Measurements from ENCODE around the gene ARL4A. TPM values are rescaled to one million over a fixed set of nuclear protein-coding genes. Genes with fewer than 3 reads are reported as not detected.
A peak's percentile ranks its signal among the peaks of the same experiment; 100 is the strongest.
"Not testable (repeated sequence)": the region's sequence is repeated elsewhere in the genome, so short reads cannot be mapped to it uniquely, and the experiment has no call there.

The ARL4A gene
- total RNA-seq, 1 donor from 2014 or later = 22.8 TPM

GRCh38 chr7:12683678-12684585, 3.5 kb upstream of the ARL4A start:
- H3K27me3 ChIP-seq (ENCODE audit: control insufficient read depth, insufficient read depth, low read length) = no peaks in the 10 kb centered on the region
- no peaks in the 10 kb centered on the region for H3K36me3 ChIP-seq (ENCODE audit: control insufficient read depth, insufficient read depth, low read length)
- H3K4me3 ChIP-seq (ENCODE audit: low read depth, low read length) = no peak overlapping the region
- TF ChIP-seq CTCF (IDR thresholded peaks at IDR 0.05; ENCODE audit: insufficient read depth, low read length, poor library complexity, severe bottlenecking) = peak; percentile 14
- DNase-seq (ENCODE audit: low read depth) = no peak

- H3K4me3 ChIP-seq (ENCODE audit: low read depth, low read length) = no peak overlapping the region
- no peak for TF ChIP-seq CTCF (IDR thresholded peaks at IDR 0.05; ENCODE audit: insufficient read depth, low read length, poor library complexity, severe bottlenecking)
- DNase-seq (ENCODE audit: low read depth) = no peak
- H3K36me3 ChIP-seq (ENCODE audit: control insufficient read depth, insufficient read depth, low read length) = no peaks in the 10 kb centered on the region
- H3K27me3 ChIP-seq (ENCODE audit: control insufficient read depth, insufficient read depth, low read length) = no peaks in the 10 kb centered on the region
Measured at GRCh38 chr7:12684733-12685132, 2.7 kb upstream of the ARL4A start.

GRCh38 chr7:12685550-12685949, 1.9 kb upstream of the ARL4A start:
- DNase-seq (ENCODE audit: low read depth) = no peak
- TF ChIP-seq CTCF (IDR thresholded peaks at IDR 0.05; ENCODE audit: insufficient read depth, low read length, poor library complexity, severe bottlenecking) = peak; percentile 40
- H3K27me3 ChIP-seq (ENCODE audit: control insufficient read depth, insufficient read depth, low read length) = no peaks in the 10 kb centered on the region
- H3K36me3 ChIP-seq (ENCODE audit: control insufficient read depth, insufficient read depth, low read length) = no peaks in the 10 kb centered on the region
- no peak overlapping the region for H3K4me3 ChIP-seq (ENCODE audit: low read depth, low read length)

- Histone ChIP-seq H3K27me3 (ENCODE audit: control insufficient read depth, insufficient read depth, low read length) (no peaks in the 10 kb centered on the region), H3K36me3 (ENCODE audit: control insufficient read depth, insufficient read depth, low read length) (no peaks in the 10 kb centered on the region), H3K4me3 (ENCODE audit: low read depth, low read length) (peak overlapping the region; percentile 97)
- peak; percentile 69 for DNase-seq (ENCODE audit: low read depth)
- peak; percentile 46 for TF ChIP-seq CTCF (IDR thresholded peaks at IDR 0.05; ENCODE audit: insufficient read depth, low read length, poor library complexity, severe bottlenecking)
Measured at GRCh38 chr7:12686234-12686890, 1.1 kb upstream of the ARL4A start.

- H3K36me3 ChIP-seq (ENCODE audit: control insufficient read depth, insufficient read depth, low read length) = no peaks in the 10 kb centered on the region
- TF ChIP-seq CTCF (IDR thresholded peaks at IDR 0.05; ENCODE audit: insufficient read depth, low read length, poor library complexity, severe bottlenecking) = no peak
- no peaks in the 10 kb centered on the region for H3K27me3 ChIP-seq (ENCODE audit: control insufficient read depth, insufficient read depth, low read length)
- peak overlapping the region; percentile 97 for H3K4me3 ChIP-seq (ENCODE audit: low read depth, low read length)
- DNase-seq (ENCODE audit: low read depth) = no peak
Measured at GRCh38 chr7:12687718-12688171, 312 bp downstream of the ARL4A start.

- H3K4me3 ChIP-seq (ENCODE audit: low read depth, low read length) = peak overlapping the region; percentile 9
- not testable (repeated sequence) for DNase-seq (ENCODE audit: low read depth); H3K27me3 ChIP-seq (ENCODE audit: control insufficient read depth, insufficient read depth, low read length); H3K36me3 ChIP-seq (ENCODE audit: control insufficient read depth, insufficient read depth, low read length)
Measured at GRCh38 chr7:12688485-12689170, 1.2 kb downstream of the ARL4A start.

Data from kidney epithelial cell (primary cell).